SKM-1 treated with dmso at 0.1 percent for 144 hours (cell line): ENCODE results near the gene CHST11.
"Not testable (repeated sequence)": the region's sequence is repeated elsewhere in the genome, so short reads cannot be mapped to it uniquely, and the experiment has no call there.

Experiments used
- DNase-seq: peaks from one replicate; lab custom pipeline; 2025; ENCODE audit not compliant: unreplicated experiment; lab: John Stamatoyannopoulos, UW

The CHST11 gene

DNA sequence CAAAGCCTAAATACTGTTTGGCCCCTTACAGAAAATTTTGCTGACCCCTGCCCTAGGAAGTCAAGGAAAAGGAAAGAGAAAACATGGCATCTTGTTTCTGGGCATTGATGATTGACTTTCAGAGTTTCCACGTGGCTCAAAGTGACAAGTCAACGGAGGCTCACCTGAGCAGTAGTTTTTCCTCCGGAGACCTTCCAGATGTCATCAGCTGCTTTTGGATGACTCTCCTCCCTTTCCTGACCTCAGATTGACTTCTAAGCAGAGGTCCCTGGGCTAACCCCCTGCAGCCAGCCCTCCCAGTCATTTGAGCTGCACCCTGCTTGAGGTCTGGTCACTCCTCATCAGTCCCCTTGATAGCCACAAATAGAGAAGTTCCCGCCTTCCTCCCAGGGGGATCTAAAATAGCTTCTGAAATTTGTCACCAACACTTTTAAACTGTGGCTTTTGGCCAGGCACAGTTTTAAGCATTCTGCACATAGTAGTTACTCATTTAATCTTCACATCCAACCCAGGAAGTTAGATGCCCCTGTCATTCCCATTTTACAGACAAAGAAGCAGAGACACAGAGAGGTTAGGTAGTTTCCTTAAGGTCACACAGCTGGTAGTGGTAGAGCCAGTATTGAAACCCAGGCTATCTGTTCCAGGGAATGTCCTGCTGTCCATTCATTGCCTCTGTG, 143.4 kb downstream of the CHST11 start:
- no peak for DNase-seq

DNA sequence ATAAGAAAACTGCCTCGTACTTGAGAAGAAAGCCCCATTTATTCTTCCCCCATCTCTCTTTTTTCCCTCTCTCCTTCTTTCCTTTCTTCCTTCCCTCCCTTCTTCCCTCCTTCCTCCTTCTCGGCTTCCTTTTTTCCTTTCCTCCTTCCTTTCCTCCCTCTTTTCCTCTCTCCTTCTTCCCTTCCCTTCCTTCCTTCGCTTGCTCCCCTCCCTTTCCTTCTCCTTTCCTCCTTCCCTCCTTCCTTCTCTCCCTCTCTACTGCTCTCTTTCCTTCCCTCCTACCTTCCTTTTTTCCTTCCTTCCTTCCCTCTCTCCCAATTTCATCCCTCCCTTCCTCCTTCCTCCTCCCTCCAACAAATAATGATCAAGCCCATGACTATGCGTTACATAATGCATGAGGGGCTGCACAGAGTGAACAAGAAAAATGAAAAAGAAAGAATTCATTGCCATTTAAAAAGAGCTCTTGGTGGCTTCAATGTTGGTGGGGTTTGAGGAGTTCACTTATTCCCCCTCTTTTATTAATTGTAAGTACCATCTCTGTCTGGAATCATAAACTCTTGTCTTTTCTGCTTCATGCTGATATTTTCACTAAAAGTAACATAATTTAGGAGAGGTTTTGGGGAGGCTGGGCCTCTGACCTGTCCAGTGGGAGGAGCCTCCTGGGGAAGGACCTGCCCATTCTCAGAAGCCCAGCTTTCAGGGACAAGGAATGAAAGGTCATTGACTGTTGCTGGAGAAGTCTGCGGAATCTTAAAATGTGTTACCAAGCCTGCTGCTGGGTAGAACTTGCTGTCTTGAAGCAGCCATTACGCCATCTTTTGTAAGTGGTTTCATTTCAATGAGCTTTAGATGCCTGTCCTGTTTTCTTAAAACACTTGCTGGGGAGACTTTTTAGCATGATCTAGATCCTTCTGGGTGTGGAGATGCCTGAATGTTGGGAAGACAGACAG, 144.3 kb downstream of the CHST11 start:
- no peak for DNase-seq

DNA sequence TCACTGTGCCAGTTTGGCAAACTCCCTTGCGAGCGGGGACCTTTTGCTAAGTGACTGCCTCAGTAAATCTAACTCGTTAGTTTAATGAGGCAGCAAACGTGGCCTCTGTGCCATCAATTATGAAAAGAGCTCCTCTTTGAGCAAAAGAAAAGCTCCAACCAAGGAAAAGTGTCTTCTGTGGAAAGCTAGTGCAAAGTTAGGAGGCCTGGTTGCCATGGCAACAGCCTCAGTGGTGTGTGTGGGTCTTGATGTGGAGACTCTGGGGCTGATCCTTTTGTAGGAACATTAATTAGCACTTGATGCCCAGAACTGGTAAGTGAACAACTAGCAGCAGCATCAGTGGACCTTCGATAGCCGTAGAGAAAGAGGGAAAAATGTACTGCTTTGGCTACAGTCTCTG, 145.7 kb downstream of the CHST11 start:
- DNase-seq: no peak

DNA sequence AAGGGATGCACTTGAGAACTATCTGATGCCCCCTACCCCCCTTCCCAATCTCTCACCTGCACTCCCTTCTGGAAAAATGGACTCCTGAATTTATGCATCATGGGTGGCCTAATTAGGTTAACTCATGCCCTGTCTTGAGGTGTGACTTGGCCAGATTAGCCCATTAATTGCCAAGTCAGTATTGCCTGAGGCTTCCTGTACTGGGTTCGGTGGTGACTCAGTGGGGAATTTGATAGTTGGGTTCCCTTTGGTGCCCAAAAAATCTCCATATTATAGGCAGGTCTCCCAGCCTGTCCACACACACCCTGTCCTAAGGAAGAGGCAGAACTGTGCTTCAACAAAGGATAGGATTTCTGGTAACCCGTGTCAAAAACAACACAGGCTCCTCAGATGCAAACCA, 146.1 kb downstream of the CHST11 start:
- DNase-seq: no peak

DNA sequence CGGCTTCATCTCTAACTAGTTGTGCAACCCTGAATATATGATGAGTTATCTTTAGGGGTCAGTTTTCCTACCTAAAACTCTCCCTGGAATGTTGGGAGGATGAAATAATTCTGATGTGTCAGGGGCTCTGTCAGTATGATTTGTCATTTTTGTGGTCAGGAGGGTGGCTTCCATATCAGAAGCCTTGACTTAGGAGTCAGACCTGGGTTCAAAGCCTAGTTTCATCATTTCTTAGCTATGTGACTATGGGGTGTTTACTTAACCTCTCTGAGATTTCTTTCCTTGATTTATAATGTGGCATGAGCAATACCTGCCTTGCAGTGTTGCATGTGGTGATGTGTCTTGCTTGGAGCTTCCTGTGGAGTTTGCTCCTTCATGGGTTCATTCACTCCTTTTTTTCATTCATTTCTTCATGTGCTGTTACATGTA, 146.8 kb downstream of the CHST11 start:
- no peak for DNase-seq

DNA sequence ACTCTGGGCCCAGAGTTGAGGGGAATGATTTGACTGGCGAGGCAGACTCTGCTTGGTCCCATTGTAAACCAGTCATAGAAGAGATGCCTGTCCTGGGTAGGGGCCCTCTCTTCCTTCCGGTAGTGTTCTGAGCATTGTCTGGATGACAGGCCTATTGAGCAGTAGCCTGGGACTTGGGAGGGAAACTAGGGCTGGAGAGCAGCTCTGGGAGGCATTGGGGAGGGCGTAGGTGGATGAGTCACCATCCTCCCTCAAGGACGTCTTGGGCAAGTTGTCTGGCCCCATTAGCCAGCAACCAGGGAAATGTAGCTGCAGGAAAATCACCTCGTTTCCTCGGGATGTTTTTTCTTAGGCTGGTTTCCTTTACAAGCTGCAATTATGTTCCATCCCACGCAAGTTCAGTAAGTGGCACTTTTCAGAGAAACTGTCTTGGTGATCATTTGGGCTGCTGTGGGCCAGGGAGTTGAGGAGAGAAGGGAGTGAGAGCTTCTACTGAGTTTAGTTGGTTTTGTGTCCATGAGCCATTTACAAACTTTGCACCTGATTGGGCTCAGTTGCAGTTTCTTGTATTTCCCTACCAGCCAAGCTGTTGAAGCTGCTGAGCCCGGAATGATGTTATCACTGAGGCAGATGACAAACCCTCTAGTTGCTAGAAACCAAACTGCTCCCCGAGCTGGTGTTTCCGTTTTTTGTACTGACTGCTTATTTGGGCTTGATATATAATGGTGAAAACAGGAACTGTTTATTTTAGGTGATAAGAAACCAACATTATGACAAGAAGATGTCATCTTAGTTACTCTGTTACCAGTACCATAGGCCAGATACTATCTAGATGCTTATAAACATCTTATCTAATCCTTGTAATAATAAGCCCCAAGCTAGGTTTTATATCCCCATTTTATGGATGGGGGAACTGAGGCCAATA, 147.6 kb downstream of the CHST11 start:
- DNase-seq: peak; percentile 23

GRCh38 chr12:104604995-104605675, 148.4 kb downstream of the CHST11 start:
- DNase-seq: no peak

- no peak for DNase-seq
Observed at GRCh38 chr12:104605685-104606084, 148.9 kb downstream of the CHST11 start.

GRCh38 chr12:104608998-104609397, 152.2 kb downstream of the CHST11 start:
- no peak for DNase-seq

- no peak for DNase-seq
Observed at GRCh38 chr12:104609445-104609844, 152.7 kb downstream of the CHST11 start.

DNA sequence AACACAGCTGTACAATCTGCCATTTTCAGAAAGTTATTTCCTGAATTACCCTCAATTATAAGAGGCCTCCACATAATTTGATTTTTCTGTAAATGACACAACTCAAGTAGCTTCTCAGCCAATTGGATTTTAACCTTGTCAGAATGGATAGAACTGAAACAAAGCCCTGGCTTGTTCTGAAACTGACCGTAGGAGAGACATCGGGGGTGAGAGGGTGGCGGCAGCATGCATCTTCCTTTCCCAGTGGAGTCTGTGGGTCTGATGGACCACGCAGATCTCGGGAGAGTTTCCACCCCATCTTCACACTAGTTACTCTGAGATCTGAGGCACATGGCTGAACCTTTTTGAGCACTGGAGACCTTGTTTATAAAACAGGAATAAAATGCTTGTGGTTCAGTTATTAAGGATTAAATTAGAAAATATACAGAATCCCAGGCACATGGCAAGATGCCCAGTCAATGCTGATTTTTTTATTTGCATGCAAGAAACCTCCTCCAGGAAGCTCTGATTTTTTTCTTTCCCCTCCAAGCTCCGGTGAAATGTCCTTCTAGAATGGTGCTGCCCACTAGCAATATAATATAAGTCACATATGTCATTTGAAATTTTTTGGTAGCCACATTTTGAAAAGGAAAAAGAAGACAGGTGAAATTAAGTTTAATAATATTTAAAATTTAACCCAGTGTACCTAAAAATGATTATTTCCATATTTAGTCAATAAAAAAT, 153.9 kb downstream of the CHST11 start:
- DNase-seq: no peak

DNA sequence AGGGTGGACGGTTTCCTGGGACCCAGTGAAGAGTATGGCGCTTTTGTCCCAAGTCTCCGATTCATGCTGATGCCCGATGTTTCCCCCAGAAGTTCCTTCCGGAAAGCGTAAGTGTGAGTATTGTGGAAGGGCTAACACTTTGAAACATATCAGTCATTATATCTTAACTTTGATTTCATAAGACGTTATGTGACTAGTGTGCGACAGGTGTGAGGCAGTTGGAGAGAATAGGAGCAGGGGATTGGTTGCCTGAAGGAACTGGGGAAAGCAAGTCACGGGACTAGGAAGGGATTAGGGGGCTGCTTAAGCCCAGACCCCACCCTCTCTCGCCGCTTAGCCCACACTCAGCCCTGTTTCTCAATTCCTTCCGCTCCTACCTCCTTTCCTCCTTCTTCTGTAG, 154.9 kb downstream of the CHST11 start:
- DNase-seq: no peak

DNA sequence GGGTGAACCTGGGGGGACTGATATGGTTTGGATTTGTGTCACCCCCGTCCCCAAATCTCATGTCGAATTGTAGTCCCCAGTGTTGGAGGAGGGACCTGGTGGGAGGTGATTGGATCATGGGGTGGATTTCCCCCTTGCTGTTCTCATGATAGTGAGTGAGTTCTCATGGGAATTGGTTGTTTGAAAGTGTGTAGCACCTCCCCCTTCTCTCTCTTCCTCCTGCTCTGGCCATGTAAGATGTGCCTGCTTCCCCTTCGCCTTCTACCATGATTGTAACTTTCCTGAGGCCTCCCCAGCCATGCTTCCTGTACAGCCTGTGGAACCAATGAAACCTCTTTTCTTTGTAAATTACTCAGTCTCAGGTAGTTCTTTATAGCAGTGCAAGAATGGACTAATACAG, 156.6 kb downstream of the CHST11 start:
- DNase-seq: not testable (repeated sequence)

DNA sequence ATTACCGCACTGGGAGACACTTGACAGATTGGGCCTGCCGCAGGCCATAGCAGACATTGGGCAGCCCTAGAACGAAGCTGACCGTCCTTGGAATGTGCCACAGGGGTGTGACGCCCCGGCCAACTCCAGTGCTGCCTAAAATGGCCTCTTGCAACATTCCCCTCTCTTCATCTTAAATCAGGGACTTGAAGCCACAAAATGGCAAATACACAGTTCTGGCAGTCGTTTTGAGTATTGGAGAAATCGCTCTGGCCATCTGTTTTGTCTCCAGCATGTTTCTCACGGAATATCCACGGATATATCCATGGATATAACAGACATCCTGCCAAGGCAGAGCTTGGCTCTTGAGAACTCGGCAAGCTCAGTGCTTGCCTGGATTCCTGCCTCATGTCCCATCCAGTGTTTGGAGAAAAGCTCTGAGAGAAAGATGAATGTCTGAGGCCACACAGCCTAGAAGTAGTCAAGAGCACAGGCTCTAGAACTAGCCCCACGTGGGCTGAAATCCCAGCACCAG, 158.4 kb downstream of the CHST11 start:
- DNase-seq: no peak

GRCh38 chr12:104618691-104619090, 161.9 kb downstream of the CHST11 start:
- DNase-seq: no peak

- no peak for DNase-seq
Observed at GRCh38 chr12:104619305-104619704, 162.6 kb downstream of the CHST11 start.

DNA sequence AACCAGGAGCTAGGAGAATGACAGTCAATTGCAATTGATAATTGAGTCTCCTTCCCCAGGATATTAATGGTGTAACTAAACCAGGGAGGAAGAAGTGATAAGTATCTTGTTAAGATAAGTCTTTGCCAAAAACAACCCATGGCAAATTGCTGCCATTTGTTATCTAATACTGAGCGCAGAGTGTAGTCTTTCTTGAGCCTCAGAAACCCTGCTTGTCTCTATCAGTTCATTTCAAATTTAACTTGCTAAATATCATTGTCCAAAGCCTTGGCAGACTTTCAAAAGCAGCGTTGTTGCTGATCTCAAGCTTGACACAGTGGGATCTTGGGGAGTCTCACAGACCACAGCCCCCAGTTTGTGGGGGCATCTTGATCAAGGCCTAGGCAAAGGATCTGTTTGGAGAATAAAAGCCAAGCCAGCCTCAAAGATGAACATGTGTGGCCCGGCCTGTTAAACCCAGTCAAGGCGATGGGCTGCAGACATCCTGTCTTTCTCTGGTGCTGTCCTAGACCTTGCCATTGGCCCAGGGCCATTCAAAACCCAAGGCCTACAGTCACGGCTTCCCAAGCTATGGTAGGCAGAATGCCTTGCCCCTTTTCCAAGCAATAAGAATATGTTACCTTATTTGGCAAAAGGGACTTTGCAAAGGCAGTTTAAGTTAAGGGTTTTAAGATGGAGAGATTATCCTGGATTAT, 164.2 kb downstream of the CHST11 start:
- DNase-seq: no peak

- no peak for DNase-seq
Observed at GRCh38 chr12:104622928-104623327, 166.2 kb downstream of the CHST11 start.

DNA sequence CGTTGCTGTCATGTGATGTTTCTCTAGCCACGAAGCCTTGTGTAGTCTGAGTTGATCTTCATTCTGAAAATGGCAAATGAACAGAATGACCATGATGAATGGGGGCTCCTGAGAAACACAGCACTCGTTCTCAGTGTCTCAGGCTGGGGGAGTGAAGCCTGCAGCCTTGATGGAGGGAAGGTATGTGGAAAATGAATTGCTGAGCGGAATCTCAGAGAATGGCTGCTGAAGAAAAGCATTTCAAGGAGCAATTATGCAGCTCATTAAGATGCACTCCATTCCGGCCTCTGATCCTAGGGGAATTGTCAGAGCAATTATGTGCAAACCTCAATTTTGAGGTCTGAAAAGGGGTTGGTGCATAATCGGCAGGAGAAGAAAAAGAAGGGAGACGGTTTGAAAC, 167.1 kb downstream of the CHST11 start:
- no peak for DNase-seq
